Mesothelial cell of epicardium (in vitro differentiated cells): Measurements from ENCODE around the gene ELAVL2. TPM values are rescaled to one million over a fixed set of nuclear protein-coding genes. Genes with fewer than 3 reads are reported as not detected.
"Not testable (repeated sequence)": the region's sequence is repeated elsewhere in the genome, so short reads cannot be mapped to it uniquely, and the experiment has no call there.

Experiments
- DNase-seq, 2 experiments: peaks; one replicate each; pipeline ENCODE4 v3.0.0; 2021; ENCODE audit warnings: low spot score in 2 of 2; ENCODE audit not compliant: unreplicated experiment in 2 of 2
- H3K27ac Mint-ChIP-seq: 2 replicates; pipeline ENCODE4 v1.8.0; 2021; ENCODE audit warnings: mixed read lengths
- H3K27me3 Mint-ChIP-seq: 2 replicates; pipeline ENCODE4 v1.8.0; 2021; ENCODE audit warnings: low read depth, mixed read lengths
- H3K36me3 Mint-ChIP-seq: 2 replicates; pipeline ENCODE4 v1.8.0; 2021; ENCODE audit warnings: mixed read lengths
- H3K4me1 Mint-ChIP-seq: 2 replicates; pipeline ENCODE4 v1.8.0; 2021; ENCODE audit warnings: mixed read lengths
- H3K4me3 Mint-ChIP-seq: 2 replicates; pipeline ENCODE4 v1.8.0; 2021; ENCODE audit warnings: mild to moderate bottlenecking, moderate library complexity, mixed read lengths
- H3K9me3 Mint-ChIP-seq: 2 replicates; pipeline ENCODE4 v1.8.0; 2021; ENCODE audit warnings: mixed read lengths
- CTCF ChIP-seq: fragments of 200-600 bp; sonication (generic); IDR thresholded peaks from one replicate; pipeline ENCODE4 v1.5.0; 2021; ENCODE audit warnings: antibody characterized with exemption; ENCODE audit not compliant: unreplicated experiment
- total RNA-seq: library from RNA; stranded (reverse); gene quantifications from 3 replicates; pipeline ENCODE4 v1.2.1, GENCODE V29; 2021

The ELAVL2 gene
- total RNA-seq, 1 donor from 2014 or later, result 1.4 TPM

GRCh38 chr9:23725279-23725946, 100.6 kb downstream of the ELAVL2 start:
- H3K27ac Mint-ChIP-seq, result no peak overlapping the region

GRCh38 chr9:23723672-23724071, 102.4 kb downstream of the ELAVL2 start:
- no peak for DNase-seq
- H3K36me3 Mint-ChIP-seq, result no peaks in the 10 kb centered on the region
- no peaks in the 10 kb centered on the region for H3K27me3 Mint-ChIP-seq
- no peaks in the 10 kb centered on the region for H3K4me1 Mint-ChIP-seq
- H3K9me3 Mint-ChIP-seq, result peaks cover 5% of the 10 kb centered on the region
- no peak overlapping the region for H3K27ac Mint-ChIP-seq
- TF ChIP-seq CTCF, result no peak
- no peak overlapping the region for H3K4me3 Mint-ChIP-seq

More at GRCh38 chr9:23725279-23725946, 100.6 kb downstream of the ELAVL2 start:
- Mint-ChIP-seq H3K27me3 (no peaks in the 10 kb centered on the region), H3K9me3 (peaks cover 5% of the 10 kb centered on the region), H3K4me3 (no peak overlapping the region), H3K4me1 (no peaks in the 10 kb centered on the region), H3K36me3 (no peaks in the 10 kb centered on the region)
- DNase-seq, result no peak
- TF ChIP-seq CTCF, result no peak

- H3K36me3 Mint-ChIP-seq, H3K4me1 Mint-ChIP-seq, H3K27me3 Mint-ChIP-seq, H3K9me3 Mint-ChIP-seq, DNase-seq, H3K27ac Mint-ChIP-seq, H3K4me3 Mint-ChIP-seq: not testable (repeated sequence)
Observed at GRCh38 chr9:23723048-23723447, 103.0 kb downstream of the ELAVL2 start.

- Mint-ChIP-seq H3K9me3 (peaks cover 5% of the 10 kb centered on the region), H3K27ac (no peak overlapping the region), H3K36me3 (no peaks in the 10 kb centered on the region), H3K4me1 (no peaks in the 10 kb centered on the region), H3K27me3 (no peaks in the 10 kb centered on the region), H3K4me3 (no peak overlapping the region)
- TF ChIP-seq CTCF, result no peak
- DNase-seq, result no peak
Observed at GRCh38 chr9:23721466-23721865, 104.6 kb downstream of the ELAVL2 start.

GRCh38 chr9:23717505-23717904, 108.5 kb downstream of the ELAVL2 start:
- no peak overlapping the region for H3K27ac Mint-ChIP-seq
- TF ChIP-seq CTCF, result no peak
- no peak overlapping the region for H3K4me3 Mint-ChIP-seq
- H3K36me3 Mint-ChIP-seq, result no peaks in the 10 kb centered on the region
- H3K4me1 Mint-ChIP-seq, result no peaks in the 10 kb centered on the region
- no peaks in the 10 kb centered on the region for H3K9me3 Mint-ChIP-seq
- H3K27me3 Mint-ChIP-seq, result no peaks in the 10 kb centered on the region
- DNase-seq, result no peak

- Mint-ChIP-seq H3K4me3 (no peak overlapping the region), H3K9me3 (no peaks in the 10 kb centered on the region), H3K36me3 (no peaks in the 10 kb centered on the region), H3K4me1 (no peaks in the 10 kb centered on the region), H3K27ac (no peak overlapping the region), H3K27me3 (no peaks in the 10 kb centered on the region)
- TF ChIP-seq CTCF, result no peak
- no peak for DNase-seq
Observed at GRCh38 chr9:23707249-23707648, 118.8 kb downstream of the ELAVL2 start.
